HG02938 (cell line): ENCODE measurements around the gene MRPL58.
"Not testable (repeated sequence)": the region's sequence is repeated elsewhere in the genome, so short reads cannot be mapped to it uniquely, and the experiment has no call there.

Experiments
- ATAC-seq: cut with Tn5 transposase; IDR thresholded peaks from one replicate; pipeline ENCODE4 v1.9.1; 2021; ENCODE audit warnings: mild to moderate bottlenecking, moderate library complexity; ENCODE audit not compliant: unreplicated experiment

MRPL58 gene

DNA sequence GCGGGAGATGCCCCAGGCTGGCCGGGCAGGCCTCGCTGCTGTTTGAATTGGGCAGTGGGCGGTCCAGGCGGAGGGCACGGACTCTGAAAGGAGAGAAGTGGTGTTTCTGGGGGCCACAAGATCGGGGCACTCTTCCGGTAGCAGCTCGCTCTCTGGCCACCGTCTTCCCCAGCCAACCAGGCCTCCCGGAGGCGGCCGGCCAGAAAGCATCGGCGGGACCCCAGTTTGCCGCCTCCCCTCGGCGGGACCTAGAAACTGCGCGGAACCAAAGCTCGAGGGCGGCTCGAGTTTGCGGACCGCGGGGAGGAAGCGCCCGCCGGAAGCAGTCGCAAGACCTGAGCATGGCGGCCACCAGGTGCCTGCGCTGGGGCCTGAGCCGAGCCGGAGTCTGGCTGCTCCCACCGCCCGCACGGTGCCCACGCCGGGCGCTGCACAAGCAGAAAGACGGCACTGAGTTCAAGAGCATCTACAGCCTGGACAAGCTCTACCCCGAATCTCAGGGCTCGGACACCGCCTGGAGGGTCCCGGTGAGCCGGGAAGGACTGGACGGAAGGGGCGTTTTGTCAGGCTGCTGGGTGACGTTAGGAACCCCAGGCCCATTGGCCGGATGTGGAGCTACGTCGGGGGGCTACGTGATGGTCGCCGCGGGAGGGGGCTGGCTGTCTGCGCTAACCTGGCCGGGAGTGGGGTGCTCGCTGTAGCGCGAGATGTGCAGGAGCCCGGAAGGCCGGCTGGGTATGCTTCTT is at the start of gene MRPL58:
TSS of gene MRPL58 (plus strand) at position 325 of the 746 bp plus-strand sequence. CDS start at position 342, 17 bp downstream.
- peak; percentile 82 for ATAC-seq

DNA sequence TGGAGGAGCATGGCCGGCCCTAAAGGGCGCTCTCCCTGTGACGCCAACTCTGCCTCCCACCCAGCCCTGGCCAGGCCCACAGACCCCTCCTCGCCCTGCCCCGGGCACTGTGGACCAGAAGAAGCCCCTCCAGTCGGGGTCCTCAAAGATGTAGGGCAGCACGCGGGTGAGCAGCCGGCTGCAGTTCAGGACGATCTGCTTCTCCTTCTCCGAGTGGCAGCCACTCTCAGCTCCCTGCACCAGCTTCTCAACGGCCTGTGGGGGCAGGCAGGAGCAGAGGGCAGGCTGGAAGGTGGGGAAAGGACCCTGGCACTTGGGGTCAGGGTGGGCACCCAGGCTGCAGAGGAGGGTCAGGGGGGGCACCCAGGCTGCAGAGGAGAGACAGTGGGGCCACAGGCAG is 48.8 kb upstream of the MRPL58 start:
- no peak for ATAC-seq

DNA sequence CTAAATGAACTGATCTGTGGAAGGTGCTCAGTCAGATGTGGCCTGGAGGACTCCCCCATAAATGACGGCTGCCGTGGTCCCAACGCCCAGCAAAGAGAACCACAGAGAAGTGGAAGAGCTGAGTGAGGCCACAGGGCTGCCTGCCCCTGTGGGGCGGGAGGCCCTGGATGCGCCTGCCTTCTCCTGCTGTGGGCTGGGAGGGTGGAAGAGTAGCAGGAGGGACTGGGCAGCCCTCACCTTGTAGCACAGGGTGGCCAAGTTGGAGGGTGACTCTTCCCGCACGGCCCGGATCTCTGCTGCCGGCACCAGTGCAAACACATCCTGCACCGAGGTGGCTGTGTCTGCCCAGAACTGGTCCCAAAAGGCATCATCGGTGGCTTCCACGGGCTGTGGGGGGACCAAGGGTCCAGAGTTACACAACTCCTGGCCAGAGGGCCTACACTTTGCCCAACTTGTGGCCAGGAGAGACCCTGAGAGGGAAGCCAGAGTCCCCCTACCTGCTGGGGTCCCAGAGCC is 48.2 kb upstream of the MRPL58 start:
- ATAC-seq: no peak

DNA sequence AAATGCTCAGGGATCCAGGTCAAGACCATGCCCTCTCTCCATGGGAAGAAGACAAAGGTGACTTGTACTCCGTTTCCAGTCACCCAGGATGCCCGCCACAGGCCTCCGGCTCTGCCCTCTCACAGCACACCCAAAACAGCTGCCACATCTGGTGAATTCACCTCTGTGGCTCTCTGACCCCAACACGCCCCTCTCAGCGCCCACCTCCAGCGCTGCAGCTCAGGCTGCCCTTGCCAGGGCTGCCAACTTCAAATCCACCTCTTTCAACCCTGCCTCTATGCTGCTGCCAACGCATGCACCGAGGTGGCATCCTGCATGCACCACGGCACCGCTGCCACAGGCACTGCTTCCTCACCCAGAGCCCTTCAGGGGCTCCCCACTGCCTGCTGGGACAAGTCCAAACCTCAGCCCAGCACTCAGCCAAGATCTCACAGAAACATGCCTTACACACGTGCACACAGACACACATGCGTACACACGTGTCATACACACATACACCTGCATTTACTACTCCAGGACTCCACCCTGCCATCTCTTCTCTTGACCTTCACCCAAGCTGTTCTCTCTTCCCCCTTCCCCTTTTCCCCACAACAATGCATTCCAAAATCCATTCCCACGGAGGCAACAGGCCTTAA is 47.4 kb upstream of the MRPL58 start:
- ATAC-seq: no peak

DNA sequence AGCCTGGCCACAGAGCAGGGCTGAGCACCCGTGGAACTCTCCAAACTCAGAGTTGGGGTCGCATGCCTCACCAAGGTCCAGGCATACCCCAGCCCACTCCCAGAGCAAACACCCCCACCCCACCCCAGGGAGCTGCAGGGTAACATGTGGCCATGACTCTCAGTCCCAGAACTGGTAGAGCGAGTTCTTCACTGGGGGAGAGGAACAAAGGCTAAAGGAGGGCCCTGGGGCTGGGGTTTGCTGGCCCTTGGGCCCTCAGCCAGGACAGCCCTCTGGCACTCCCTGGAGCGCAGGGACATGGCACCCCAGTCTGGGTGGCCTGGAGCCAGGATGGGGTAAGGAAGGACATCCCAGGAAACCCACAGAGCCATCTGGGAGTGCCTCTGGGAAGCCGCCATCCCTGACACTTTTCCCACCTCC is 44.1 kb upstream of the MRPL58 start:
- ATAC-seq: no peak

DNA sequence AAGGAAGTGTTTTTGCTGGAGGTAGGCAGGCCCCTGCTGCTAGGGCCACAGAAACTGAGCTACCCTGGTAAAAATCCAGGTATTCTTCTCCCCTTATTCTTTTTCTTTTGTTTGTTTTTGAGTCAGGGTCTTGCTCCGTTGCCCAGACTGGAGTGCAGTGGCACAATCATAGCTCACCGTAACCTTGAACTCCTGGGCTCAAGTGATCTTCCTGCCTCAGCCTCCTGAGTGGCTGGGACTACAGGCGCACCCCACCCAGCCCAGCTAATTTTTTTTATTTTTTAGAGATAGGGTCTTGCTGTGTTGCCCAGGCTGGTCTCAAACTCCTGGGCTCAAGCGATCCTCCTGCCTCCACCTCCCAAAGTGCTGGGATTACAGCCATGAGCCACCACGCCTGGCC is 43.0 kb upstream of the MRPL58 start:
- not testable (repeated sequence) for ATAC-seq

DNA sequence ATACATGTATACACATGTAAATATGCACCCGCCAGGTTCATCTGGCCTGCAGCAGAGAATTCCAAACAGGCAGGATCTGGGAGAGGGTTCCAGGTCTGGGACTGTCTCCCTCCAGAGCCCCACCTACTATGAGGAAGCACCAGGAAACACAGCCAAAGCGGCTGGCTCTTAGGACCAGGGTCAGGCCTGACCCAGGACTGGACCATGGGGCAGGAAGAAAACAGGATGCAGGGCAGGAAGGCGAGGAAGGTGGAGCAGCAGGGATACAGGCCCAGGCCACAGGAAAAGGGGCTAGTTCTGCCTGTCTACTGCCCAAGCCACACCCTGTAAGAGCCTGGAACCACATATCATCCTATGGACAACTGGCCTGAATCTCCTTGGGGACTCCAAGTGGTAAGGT is 42.1 kb upstream of the MRPL58 start:
- no peak for ATAC-seq

DNA sequence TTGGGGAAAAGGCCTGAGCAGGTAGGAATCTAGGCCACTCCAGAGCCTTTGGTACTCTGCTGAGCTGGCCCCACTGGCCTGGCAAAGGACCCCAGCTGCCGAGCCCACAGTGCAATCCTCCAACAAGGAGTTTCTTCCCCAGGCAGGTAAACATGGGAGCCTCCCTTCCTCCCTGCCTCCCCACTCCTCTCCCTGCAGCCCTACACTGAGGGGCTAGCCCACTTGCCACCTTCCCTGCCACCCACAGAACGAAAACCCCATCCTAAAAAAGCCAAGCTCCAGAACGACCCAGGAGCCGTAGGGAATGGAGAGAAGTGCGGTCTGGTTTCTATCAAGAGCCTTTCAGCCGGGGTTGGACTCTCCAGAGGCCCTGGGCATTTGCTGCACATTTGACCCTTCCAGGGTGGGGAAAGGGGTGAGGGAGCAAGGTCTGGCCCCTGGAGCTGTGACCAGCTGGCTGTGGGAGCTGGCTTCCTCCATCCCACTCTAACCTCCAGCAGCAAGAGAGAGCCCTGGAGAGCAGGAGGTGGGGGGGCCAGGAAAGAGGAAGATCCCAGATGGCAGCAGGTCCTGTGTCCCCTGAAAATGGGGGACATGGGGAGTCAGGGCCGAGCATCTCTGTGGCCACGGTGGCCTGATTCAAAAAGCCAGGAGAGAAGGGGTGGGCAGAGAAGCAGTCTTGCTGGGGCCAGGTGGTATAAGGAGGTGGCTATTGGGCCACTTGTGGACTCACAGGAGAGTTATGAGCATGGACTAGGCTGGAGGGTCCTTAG is 41.2 kb upstream of the MRPL58 start:
- ATAC-seq: no peak

DNA sequence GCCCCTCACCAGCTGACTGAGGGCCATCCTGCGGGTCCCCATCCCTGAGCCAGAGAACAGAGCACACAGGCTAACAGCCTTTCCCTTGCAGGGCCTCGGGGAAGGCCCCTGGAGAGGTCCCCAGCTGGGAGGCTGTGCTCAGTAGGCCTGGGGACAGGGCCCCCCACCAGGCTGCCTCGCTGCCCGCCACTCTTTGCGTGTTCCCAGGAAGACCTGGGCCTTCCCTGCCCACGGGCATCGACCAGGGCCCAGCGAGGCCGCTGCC is 40.7 kb upstream of the MRPL58 start:
- no peak for ATAC-seq

DNA sequence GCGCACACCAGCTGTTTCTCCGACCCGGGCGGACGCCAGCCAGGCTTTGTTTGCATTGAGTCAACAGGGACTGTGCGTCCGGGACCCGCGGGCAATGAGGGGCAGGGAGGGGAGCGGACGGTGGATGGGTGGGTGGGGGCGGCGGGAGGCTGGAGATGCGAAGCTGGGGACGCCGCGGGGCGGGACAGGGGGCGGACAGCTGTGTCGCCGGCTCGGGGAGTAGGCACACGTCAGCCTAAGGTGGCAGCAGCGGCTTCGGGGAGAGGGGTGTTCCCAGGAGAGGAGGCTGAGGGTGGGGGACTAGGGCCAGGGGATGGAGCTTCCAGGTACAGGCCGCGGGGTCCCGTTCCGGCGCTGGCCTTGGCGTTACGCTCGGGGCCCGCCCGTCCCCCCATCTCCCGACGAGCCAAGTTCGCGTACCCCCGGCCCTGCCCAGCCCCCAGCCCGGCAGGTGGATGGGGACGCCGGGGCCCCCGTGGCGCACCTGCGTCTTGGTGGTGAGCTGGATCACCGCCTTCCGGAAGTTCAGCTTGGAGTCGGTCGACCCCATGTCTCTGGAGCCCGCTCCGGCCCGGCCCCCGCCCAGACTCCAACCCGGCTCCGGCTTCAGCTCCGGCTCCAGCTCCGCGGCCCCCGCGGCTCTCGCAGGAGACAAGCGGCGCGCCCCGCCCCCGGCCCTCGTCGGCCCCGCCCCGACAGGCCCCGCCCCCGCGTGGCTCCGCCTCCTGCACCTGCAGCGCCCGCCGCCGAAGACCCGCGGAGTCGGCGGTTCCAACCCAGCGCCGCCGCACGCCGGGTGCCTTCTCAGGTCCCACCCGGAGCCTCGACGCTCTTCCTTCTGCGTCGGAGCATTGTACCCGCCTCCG is 40.1 kb upstream of the MRPL58 start, which contains the start of gene HID1:
TSS of gene HID1 (minus strand) at position 653 of the 866 bp plus-strand sequence. CDS start at position 550, 103 bp downstream.
- no peak for ATAC-seq

DNA sequence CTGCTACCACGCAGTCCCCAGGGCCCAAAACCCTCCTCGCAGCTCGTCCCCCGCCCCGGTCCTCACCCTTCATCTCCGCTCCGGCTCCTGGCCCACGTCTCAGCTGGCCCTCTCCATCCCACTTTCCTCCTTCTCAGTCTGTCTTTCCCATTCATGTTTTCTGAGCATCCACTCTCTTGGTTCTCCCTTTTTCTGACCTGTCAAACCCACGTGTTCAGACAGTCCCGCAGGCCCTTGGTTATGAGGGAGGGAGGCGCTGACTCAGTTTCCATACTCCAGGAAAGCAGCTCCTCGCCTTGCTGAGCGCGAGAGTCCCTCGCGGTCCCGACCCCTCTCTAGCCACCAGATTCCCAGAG is 39.5 kb upstream of the MRPL58 start:
- no peak for ATAC-seq

DNA sequence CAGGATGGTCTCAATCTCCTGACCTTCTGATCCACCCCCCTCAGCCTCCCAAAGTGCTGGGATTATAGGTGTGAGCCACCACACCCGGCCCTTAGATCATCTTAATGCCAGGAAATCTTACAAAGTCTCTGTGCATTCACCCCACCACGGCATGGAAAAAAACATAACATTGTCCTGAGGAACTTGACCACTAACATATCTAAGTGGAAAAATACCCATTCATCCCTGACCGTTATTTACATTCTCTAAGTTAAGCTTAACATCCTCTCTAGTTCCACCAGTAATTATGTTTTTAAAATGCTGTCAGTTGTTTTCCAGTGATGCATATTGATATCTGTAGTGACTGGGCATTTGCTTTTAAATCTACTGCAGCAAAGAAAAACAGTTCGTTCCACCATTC is 36.5 kb upstream of the MRPL58 start:
- no peak for ATAC-seq

DNA sequence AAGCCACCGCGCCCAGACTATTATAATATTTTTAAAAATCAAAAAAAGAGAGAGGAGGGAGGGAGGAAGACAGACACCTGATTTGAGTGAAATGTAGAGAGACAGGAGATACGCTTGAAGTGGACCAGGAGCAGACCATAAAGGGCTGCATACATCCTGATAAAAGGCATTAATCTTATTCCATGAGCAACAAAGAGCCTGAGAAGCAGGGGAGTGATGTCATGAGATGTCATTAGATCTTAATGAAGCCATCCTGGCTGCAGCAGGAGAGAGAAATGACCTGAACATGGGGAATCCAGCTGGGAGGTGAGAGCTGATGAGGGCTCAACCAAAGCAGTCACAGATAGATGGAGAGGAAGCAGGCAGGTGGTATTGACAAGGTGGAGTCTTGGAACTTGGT is 34.7 kb upstream of the MRPL58 start:
- no peak for ATAC-seq

DNA sequence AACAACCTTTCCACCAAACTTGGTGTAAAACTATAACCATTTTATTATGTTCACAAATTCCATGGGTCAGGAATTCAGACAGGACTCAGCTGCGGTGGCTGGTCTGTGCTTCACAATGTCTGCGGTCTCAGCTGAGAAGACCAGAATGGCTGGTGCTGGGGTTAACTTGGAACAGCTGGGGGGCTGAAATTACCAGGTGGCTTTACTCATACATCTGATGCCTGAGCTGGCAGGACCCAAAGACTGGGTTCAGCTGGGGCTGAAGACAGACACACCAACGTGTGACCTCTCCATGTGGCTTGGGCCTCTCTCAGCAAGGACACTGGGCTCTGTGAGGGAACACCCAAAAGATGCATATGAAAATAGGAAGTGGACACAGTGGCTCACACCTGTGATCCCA is 34.2 kb upstream of the MRPL58 start:
- ATAC-seq: no peak

DNA sequence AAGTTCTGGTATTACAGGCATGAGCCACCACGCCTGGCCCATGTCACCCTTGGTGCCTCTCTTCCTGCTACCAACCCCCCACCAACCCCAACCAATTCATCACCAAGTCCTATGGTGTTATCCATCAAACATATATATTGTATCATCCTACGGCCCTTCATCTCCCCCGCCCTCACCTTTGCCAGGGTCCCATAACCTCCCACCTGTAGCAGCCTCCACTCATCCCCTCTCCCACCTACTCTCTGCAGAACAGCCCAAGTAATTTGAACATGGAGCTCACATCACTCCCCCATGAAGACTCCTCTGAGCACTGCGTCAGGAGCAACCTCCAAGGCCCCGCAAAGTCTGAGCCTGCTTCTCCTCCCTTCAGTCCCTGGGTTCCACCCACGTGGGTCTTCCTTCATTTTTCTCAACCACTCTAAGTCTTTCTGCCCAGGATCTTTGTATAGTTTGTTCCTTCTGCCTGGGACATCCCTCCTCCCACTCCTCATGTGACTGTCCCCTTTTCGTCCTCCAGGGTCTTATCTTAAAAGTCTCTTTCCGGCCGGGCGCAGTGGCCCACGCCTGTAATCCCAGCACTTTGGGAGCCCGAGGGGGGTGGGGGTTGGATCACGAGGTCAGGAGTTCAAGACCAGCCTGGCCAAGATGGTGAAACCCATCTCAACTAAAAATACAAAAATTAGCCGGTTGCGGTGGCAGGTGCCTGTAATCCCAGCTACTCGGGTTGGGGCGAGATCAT is 32.9 kb upstream of the MRPL58 start:
- ATAC-seq: no peak

DNA sequence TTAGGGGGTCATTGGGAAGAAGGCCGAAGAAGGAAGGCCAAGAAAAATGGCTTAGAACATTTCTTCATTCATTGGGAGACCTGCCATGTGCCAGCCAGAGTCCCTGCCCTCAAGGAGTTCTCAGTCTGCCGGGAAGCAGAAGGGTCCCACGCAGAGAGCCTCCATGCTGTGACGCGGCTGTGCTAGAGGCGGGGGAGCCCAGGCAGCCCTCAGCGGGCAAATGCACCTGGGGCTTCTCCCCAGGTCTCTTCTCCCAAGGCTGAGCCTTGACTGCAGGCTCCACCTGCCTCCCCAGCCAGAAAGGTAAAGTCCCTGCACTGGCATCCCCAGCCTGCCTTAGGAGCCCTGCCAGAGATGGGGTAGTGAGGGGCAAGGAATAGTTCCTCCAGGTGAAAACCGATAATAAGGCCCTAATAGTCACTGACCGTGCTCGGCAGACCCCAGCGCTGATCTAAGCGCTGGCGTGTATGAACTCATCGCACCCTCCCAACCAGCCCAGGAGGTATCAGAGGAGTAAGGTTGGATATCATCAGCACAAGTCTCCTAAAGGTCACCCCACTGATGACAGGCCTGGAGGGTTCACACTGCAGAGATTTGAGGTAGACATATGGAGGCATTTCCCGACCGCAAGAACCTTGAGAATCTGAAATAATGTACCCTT is 31.0 kb upstream of the MRPL58 start:
- ATAC-seq: no peak

DNA sequence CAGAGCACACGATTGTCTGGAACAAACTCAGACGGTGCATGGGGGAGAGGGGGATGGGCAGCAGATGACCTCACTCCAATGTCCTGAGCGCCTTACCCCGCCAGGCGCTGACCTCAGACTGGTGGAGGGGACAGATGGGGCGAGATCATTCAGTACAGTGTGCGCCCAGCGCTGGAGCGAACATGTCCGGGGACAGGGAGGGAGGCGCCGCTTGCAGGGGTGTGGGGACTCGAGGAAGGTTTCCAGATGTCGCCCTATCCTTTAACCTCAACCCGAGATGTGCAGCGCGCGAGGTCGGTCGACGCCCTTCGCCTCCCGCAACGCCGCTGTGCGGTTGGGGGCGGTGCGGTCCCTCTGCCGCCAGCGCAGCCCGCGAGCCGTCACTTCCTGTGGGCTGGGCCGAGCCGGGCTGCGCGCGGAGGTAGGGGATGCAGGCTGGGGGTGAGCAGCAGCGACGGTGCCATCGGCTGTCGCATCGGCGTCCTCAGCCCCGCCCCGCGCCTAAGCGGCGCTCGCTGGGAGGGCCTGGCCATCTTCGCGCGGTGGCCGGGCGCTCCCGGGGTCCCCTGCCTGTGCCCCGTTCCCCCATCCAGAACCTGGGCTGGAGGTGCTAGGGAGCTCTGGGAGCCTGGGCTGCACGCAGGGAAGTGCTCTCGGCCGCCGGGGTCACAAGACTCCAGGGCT is 30.3 kb upstream of the MRPL58 start:
- no peak for ATAC-seq

DNA sequence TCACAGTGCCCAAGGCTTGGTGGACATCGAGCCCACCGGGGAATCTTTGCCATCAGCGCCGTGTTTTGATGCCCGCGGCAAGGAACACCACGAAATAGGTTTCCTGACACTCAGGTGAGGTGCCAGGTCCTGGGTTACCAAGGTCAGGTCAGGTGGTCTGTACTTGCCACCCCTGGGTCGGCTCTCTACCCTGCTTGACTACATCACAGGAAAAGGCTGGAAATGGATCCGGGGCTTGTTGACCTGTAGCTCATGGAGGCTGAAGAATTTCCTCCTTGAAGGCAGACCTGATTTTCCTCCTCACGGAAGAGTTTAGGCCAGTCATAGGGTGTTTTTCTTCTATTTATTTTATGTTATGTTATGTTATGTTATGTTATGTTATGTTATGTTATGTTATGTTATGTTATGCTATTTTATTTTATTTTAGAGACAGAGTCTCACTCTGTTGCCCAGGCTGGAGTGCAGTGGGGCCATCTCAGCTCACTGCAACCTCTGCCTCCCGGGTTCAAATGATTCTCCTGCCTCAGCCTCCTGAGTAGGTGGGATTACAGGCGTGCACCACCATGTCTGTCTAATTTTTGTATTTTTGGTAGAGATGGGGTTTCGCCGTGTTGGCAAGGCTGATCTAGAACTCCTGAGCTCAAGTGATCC is 29.7 kb upstream of the MRPL58 start:
- not testable (repeated sequence) for ATAC-seq

DNA sequence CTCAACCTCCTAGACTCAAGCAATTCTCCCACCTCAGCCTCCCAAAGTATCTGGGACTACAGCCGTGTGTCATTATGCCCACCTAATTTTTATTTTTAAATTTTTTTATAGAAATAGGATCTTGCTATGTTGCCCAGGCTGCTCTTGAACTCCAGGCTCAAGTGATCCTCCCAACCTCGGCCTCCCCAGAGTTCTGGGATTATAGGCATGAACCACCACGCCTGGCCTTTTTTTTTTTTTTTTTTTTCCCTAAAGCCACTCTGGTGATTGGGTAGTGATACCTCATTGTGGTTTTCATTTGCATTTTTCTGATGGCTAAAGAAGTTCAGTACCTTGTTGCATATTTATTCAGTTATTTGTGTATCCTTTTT is 26.3 kb upstream of the MRPL58 start:
- ATAC-seq: no peak
